Peyer's patch (tissue), 4 donors: ENCODE data around the gene POLDIP3. TPM values are rescaled to one million over a fixed set of nuclear protein-coding genes. Genes with fewer than 3 reads are reported as not detected.

ENCODE experiments used
- DNase-seq, 3 donors: peaks; one replicate each; pipeline ENCODE4 v3.0.0-alpha.2; 2017 to 2019
- H3K27ac ChIP-seq, 4 donors: fragments of 200-600 bp; sonication (generic); one replicate each; pipeline ENCODE4 v1.5.1; 2016 to 2019
- H3K27me3 ChIP-seq, 2 donors: fragments of 200-600 bp; sonication (generic); one replicate each; pipeline ENCODE4 v1.5.1; 2019
- H3K36me3 ChIP-seq, 3 donors: fragments of 200-600 bp; sonication (generic); one replicate each; pipeline ENCODE4 v1.5.1; 2016 to 2019
- H3K4me1 ChIP-seq, 4 donors: fragments of 200-600 bp; sonication (generic); one replicate each; pipeline ENCODE4 v1.5.1; 2016 to 2019
- H3K4me3 ChIP-seq, 4 donors: fragments of 200-600 bp; sonication (generic); 1 replicate in 3 of 4; 2 replicates in 1 of 4; pipeline ENCODE4 v1.5.1; 2016 to 2019; ENCODE audit warnings: mild to moderate bottlenecking in 1 of 4
- H3K9me3 ChIP-seq, 4 donors: fragments of 200-600 bp; sonication (generic); one replicate each; pipeline ENCODE4 v1.5.1; 2016 to 2019; ENCODE audit warnings: mild to moderate bottlenecking in 1 of 4
- CTCF ChIP-seq, 6 experiments: fragments of 450-650 bp in 4 of 6; fragments of 200-600 bp in 2 of 6; sonication (generic) in 1 of 6; IDR thresholded peaks; one replicate each; pipeline ENCODE4 v1.5.1; 2017 to 2019; ENCODE audit warnings: antibody characterized with exemption in 6 of 6, mild to moderate bottlenecking in 3 of 6, moderate library complexity in 1 of 6
- POLR2A ChIP-seq, 2 donors: fragments of 450-650 bp; IDR thresholded peaks; one replicate each; pipeline ENCODE4 v1.5.1; 2017; ENCODE audit warnings: antibody characterized with exemption in 2 of 2, mild to moderate bottlenecking in 2 of 2, moderate library complexity in 2 of 2
- total RNA-seq, 4 donors: library from RNA; depleted of rRNA; stranded (reverse); fragments of >200 nt; gene quantifications; one replicate each; pipeline ENCODE4 v1.1.0, GENCODE V29; 2016

POLDIP3 gene
- total RNA-seq, 4 donors from 2014 or later = 30.3 to 42.9 (median 38.0) TPM

- peaks cover 0 to 97% (median 0%) of the 10 kb centered on the region in 3 donors for H3K36me3 ChIP-seq
- H3K9me3 ChIP-seq = no peaks in the 10 kb centered on the region
- no peaks in the 10 kb centered on the region for H3K4me1 ChIP-seq
- no peak overlapping the region for H3K4me3 ChIP-seq
- no peaks in the 10 kb centered on the region for H3K27me3 ChIP-seq
- no peak overlapping the region for H3K27ac ChIP-seq
- TF ChIP-seq CTCF (IDR thresholded peaks at IDR 0.05) (peak in 1 of 6 experiments; percentile 14), POLR2A (IDR thresholded peaks at IDR 0.05) (no peak)
- DNase-seq = peak in 1 of 3 donors; percentile 44
Observed at GRCh38 chr22:42632096-42632495, 17.4 kb upstream of the POLDIP3 start.

GRCh38 chr22:42630901-42631602, 16.4 kb upstream of the POLDIP3 start:
- Histone ChIP-seq H3K4me1 (no peaks in the 10 kb centered on the region), H3K27me3 (no peaks in the 10 kb centered on the region), H3K36me3 (peaks cover 0 to 100% (median 0%) of the 10 kb centered on the region in 3 donors), H3K4me3 (no peak overlapping the region), H3K9me3 (no peaks in the 10 kb centered on the region), H3K27ac (no peak overlapping the region)
- DNase-seq = peak in 1 of 3 donors; percentile 48
- TF ChIP-seq POLR2A (IDR thresholded peaks at IDR 0.05) (no peak), CTCF (IDR thresholded peaks at IDR 0.05) (no peak)

- H3K9me3 ChIP-seq = no peaks in the 10 kb centered on the region
- H3K36me3 ChIP-seq = peaks cover 0 to 100% (median 0%) of the 10 kb centered on the region in 3 donors
- TF ChIP-seq POLR2A (IDR thresholded peaks at IDR 0.05) = no peak
- TF ChIP-seq CTCF (IDR thresholded peaks at IDR 0.05) = no peak
- no peak overlapping the region for H3K4me3 ChIP-seq
- H3K4me1 ChIP-seq = no peaks in the 10 kb centered on the region
- H3K27ac ChIP-seq = no peak overlapping the region
- H3K27me3 ChIP-seq = no peaks in the 10 kb centered on the region
- DNase-seq = no peak
Observed at GRCh38 chr22:42630211-42630610, 15.5 kb upstream of the POLDIP3 start.

- no peak for DNase-seq
- Histone ChIP-seq H3K36me3 (peaks cover 0 to 96% (median 0%) of the 10 kb centered on the region in 3 donors), H3K9me3 (no peaks in the 10 kb centered on the region), H3K27me3 (no peaks in the 10 kb centered on the region), H3K4me1 (peaks cover 0 to 15% (median 6%) of the 10 kb centered on the region in 4 donors), H3K4me3 (no peak overlapping the region), H3K27ac (no peak overlapping the region)
- TF ChIP-seq CTCF (IDR thresholded peaks at IDR 0.05) (no peak), POLR2A (IDR thresholded peaks at IDR 0.05) (no peak)
Observed at GRCh38 chr22:42627981-42628380, 13.3 kb upstream of the POLDIP3 start.

- TF ChIP-seq CTCF (IDR thresholded peaks at IDR 0.05) (no peak), POLR2A (IDR thresholded peaks at IDR 0.05) (no peak)
- Histone ChIP-seq H3K27ac (no peak overlapping the region), H3K4me3 (no peak overlapping the region), H3K27me3 (no peaks in the 10 kb centered on the region), H3K36me3 (peaks cover 0 to 95% (median 0%) of the 10 kb centered on the region in 3 donors), H3K4me1 (peaks cover 0 to 18% (median 8%) of the 10 kb centered on the region in 4 donors), H3K9me3 (no peaks in the 10 kb centered on the region)
- DNase-seq = no peak
Observed at GRCh38 chr22:42626951-42627625, 12.4 kb upstream of the POLDIP3 start.
